Activated T-cell treated with anti-CD3 and anti-CD28 coated beads, Interleukin-2, amount 50 U/mL, for 72 hours (primary cell): Measurements from ENCODE around the gene RUFY1. TPM values are rescaled to one million over a fixed set of nuclear protein-coding genes. Genes with fewer than 3 reads are reported as not detected.

Experiments
- ATAC-seq, 2 donors: fragments of 150-1000 bp; cut with Tn5 transposase; replicated peaks in 1 of 2; 2 replicates each; pipeline ENCODE4 v1.10.0; 2021; ENCODE audit warnings: moderate library complexity in 2 of 2, mild to moderate bottlenecking in 1 of 2
- DNase-seq, 2 donors: peaks; one replicate each; pipeline ENCODE4 v3.0.0; 2021 to 2022; ENCODE audit warnings: mixed read lengths in 1 of 2
- H3K27ac Mint-ChIP-seq: one replicate; pipeline ENCODE4 v1.8.0; 2022; ENCODE audit warnings: mild to moderate bottlenecking, moderate library complexity, mixed read lengths
- H3K27me3 Mint-ChIP-seq: one replicate; pipeline ENCODE4 v1.8.0; 2022; ENCODE audit warnings: low read depth, mixed read lengths
- H3K36me3 Mint-ChIP-seq, 2 donors: one replicate each; pipeline ENCODE4 v1.8.0; 2022; ENCODE audit warnings: mixed read lengths in 2 of 2, mild to moderate bottlenecking in 1 of 2; ENCODE audit not compliant: insufficient read depth in 2 of 2
- H3K4me1 Mint-ChIP-seq: one replicate; pipeline ENCODE4 v1.8.0; 2022; ENCODE audit warnings: low read depth, mixed read lengths
- H3K4me3 Mint-ChIP-seq, 2 donors: one replicate each; pipeline ENCODE4 v1.8.0; 2022; ENCODE audit warnings: mild to moderate bottlenecking in 2 of 2, mixed read lengths in 2 of 2, moderate library complexity in 2 of 2
- H3K9me3 Mint-ChIP-seq, 2 donors: one replicate each; pipeline ENCODE4 v1.8.0; 2022; ENCODE audit warnings: mixed read lengths in 2 of 2
- total RNA-seq, 2 donors: library from RNA; stranded (reverse); gene quantifications; one replicate each; pipeline ENCODE4 v1.2.3, GENCODE V29; 2022

Gene RUFY1
- total RNA-seq, 2 donors from 2014 or later: 32.0 to 37.9 TPM

DNA sequence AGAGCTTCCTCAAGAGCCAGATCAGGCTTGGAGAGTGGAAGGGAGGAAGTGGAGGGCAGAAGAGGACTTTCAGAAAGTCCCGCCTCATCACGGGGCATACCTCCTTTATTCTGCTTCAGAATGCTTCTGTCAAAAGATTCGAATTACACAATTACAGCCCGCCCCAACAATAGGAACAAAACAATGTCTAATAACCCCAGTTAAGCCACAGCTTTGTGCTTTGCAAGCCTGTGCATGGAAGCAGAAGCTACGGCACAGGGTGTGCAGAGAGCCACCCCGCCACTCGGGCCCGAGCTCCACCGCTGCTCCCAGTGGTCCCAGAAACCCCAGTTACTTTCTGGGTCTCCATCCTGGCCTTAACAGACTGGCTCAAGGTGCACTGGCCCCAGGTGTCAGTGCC, 49.6 kb downstream of the RUFY1 start:
- Mint-ChIP-seq H3K4me3 (no peak overlapping the region), H3K27me3 (no peaks in the 10 kb centered on the region), H3K27ac (no peak overlapping the region), H3K36me3 (peaks cover 4 to 6% of the 10 kb centered on the region in 2 donors), H3K9me3 (no peaks in the 10 kb centered on the region), H3K4me1 (no peaks in the 10 kb centered on the region)
- no peak for DNase-seq
- no peak for ATAC-seq

DNA sequence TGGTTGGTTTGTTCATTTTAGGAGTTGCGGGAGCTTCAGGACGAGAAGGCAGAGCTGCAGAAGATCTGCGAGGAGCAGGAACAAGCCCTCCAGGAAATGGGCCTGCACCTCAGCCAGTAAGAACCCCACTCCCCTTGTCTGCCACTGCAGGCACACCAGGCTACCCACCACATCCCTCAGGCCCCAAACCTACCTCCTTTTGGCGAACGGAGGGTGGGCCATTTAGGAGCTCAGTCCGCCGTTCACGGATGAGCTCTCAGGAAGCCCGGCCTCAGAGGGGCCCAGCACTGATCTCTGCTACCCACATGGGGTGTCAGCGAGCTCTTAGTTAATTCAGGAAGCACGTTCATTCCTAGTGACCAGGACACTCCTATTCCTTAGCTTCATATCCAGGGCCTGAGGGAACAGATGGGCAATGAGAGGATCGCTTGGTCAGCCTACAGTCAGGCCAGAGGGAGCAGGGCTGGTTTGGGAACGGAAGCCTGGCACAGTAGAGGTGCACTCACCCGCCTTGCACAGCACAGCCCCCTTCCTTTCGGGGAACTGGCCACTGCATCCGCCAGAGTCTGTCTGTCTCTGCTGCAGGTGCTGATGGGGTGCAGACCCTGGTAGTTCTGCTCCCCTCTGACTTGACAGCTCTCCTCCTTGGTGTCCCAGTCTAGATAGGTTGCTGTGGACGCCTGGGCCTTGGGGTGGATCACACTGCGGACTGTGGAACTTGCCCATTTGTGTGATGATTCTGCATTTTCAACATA, 51.7 kb downstream of the RUFY1 start:
- no peak overlapping the region for H3K27ac Mint-ChIP-seq

DNA sequence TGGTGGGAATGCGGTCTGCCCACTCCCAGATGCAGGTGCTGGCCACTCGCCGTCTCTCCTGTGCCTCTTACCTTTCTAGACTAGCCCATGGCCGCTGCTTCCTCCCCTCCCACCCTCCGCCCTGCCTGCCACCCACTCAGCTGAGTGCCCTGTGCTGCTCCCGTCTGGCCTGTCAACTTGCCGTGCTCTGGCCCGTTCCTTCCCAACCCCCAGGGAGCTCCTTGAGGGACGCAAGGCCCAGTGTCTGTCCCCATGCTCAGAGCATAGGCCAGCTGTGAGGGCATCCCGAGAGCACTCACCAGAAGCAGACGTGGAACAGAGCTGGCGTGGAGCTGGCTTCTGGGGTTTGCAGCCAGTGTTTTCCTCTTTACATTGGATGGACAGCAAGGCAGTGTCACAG, 53.0 kb downstream of the RUFY1 start:
- no peak for DNase-seq
- peaks cover 3% of the 10 kb centered on the region for H3K4me1 Mint-ChIP-seq
- no peak overlapping the region for H3K27ac Mint-ChIP-seq
- ATAC-seq: no peak
- H3K9me3 Mint-ChIP-seq: no peaks in the 10 kb centered on the region
- no peaks in the 10 kb centered on the region for H3K27me3 Mint-ChIP-seq
- H3K36me3 Mint-ChIP-seq: peaks cover 4 to 8% of the 10 kb centered on the region in 2 donors
- no peak overlapping the region for H3K4me3 Mint-ChIP-seq

More for the DNA sequence above, 51.7 kb downstream of the RUFY1 start:
- peaks cover 4 to 8% of the 10 kb centered on the region in 2 donors for H3K36me3 Mint-ChIP-seq
- no peak overlapping the region for H3K4me3 Mint-ChIP-seq
- no peaks in the 10 kb centered on the region for H3K4me1 Mint-ChIP-seq
- no peaks in the 10 kb centered on the region for H3K9me3 Mint-ChIP-seq
- DNase-seq (no peak), ATAC-seq (no peak)
- H3K27me3 Mint-ChIP-seq: no peaks in the 10 kb centered on the region

DNA sequence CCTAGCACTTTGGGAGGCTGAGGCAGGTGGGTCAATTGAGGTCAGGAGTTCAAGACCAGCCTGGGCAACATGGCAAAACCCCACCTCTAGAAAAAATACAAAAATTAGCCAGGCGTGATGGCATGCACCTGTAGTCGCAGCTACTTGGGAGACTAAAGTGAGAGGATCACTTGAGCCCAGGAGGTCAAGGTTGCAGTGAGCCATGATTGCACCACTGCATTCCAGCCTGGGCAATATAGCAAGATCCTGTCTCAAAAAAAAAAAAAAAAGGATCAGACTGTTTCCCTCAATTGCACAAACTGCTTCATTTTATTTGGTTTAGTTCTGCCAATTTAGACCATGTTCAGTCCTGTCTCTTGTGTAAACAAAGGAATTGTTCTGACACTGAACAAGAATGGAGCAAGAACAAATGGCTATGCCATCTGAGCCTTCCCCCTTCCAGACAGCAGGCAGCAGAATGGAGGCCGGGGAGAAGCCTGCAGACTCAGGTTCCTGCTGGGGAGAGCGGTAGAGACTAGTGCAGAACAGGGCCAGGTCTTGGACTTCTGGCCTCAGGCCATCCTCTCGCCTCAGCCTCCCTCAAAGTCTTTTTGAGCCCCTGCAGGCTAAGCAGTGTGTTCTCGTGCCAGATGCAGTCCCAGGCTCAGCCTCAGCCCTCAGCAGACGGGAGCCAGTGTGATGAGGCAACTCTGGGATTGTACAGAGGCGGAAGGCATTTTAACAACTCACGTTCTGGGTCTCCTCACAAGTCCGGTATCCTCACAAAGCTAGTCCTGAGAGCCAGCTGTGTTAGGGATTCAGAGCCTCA, 54.9 kb downstream of the RUFY1 start:
- Mint-ChIP-seq H3K27ac (no peak overlapping the region), H3K9me3 (no peaks in the 10 kb centered on the region), H3K4me3 (no peak overlapping the region), H3K4me1 (peaks cover 22% of the 10 kb centered on the region), H3K36me3 (peaks cover 5 to 14% of the 10 kb centered on the region in 2 donors), H3K27me3 (no peaks in the 10 kb centered on the region)
- ATAC-seq (no peak), DNase-seq (no peak)

DNA sequence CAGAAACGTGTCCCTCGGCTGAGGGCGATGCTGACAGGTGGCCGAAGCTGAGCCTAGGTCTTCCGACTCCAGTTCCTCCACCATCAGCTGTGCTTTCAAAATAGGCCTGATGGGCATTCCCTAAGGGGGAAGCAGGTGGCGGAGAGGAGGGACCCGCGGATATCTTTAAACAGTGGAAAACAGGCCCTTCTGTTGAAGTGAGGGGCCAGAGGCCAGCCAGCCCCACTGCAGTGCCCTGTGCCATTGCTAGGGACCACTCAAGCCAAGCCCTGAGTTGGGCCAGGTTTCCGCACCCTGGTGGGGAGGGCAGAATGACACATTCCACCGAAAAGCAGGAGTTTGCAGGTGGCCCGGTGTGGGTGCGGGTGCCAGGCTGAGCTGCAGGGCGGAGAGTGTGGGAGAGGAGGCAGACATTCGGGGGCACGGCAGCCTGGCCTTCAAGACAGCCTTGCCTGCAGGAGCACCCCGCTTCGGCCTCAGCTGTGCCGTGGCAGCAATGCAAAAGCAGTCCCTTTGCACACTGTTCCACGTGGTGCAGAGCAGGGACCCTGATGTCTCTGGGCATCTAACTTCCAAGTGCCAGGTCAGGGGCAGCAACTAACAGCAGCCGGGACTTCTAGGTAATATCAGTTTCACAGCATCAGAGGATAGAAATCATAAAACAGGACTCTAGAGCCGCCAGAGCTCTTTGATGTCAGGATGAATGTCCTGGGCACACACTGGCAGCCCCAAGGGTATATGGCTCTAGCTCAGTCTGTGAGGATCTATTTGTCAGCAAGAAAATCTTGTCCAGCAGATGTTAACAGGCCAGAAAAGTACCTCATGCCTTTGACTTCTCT, 55.9 kb downstream of the RUFY1 start:
- Mint-ChIP-seq H3K9me3 (no peaks in the 10 kb centered on the region), H3K4me1 (peaks cover 28% of the 10 kb centered on the region), H3K27me3 (no peaks in the 10 kb centered on the region), H3K4me3 (no peak overlapping the region), H3K27ac (peak overlapping the region; percentile 55), H3K36me3 (peaks cover 5 to 12% of the 10 kb centered on the region in 2 donors)
- ATAC-seq (no peak), DNase-seq (no peak)

DNA sequence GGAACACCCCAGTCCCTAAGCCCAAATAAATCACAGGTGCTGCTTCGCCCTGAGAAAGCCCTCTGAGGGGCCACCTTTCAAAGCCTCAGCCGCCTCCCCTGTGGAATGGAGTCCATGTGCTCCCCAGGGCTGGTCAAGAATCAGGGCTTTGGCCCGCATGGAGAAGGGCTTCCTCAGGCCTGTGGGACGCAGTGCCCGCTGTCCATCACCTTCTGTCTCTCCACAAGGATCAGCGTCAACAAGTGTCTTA, 56.5 kb downstream of the RUFY1 start:
- ATAC-seq: no peak
- H3K36me3 Mint-ChIP-seq: peaks cover 7 to 15% of the 10 kb centered on the region in 2 donors
- H3K9me3 Mint-ChIP-seq: no peaks in the 10 kb centered on the region
- no peak overlapping the region for H3K4me3 Mint-ChIP-seq
- peaks cover 32% of the 10 kb centered on the region for H3K4me1 Mint-ChIP-seq
- H3K27ac Mint-ChIP-seq: peak overlapping the region; percentile 13
- no peak for DNase-seq
- H3K27me3 Mint-ChIP-seq: no peaks in the 10 kb centered on the region

DNA sequence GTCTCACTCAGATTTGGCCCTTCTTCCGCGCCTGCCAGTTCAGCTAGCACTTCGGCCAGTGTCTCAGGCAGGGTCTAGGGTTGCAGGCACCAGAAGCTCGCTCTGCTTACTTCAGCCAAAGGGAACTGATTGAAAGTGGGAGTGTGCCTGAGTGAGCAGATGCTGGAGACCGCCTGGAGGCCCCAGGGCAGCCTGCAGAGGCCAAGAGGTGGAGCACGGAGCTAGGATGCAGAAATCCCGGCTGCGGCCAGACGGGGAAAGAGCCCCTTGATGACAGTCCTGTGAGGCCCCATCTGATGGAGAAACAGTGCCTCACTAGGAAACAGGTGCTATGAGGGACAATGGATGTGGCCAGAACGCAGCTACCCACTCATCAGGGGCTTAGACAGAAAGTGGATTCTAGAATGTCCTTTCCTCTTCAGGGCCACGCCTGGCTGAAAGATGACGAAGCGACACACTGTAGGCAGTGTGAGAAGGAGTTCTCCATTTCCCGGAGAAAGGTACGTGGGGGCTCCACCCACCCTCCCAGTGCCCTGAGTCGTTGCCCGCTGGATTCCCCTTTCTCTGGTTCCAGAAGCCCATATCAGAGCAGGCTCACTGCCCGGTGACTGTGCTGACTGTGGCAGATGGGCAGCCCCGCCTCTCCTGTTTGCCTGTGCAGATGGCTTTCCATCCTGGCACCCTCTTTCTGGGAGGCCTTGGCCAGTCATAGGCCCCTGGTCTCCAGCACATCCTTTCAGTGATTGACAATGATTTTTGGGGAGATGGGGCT, 57.0 kb downstream of the RUFY1 start:
- DNase-seq: no peak
- Mint-ChIP-seq H3K9me3 (no peaks in the 10 kb centered on the region), H3K27ac (peak overlapping the region; percentile 80), H3K4me1 (peaks cover 36% of the 10 kb centered on the region), H3K27me3 (no peaks in the 10 kb centered on the region), H3K36me3 (peaks cover 9 to 17% of the 10 kb centered on the region in 2 donors), H3K4me3 (no peak overlapping the region)
- peak; percentile 0 to 3 for ATAC-seq

DNA sequence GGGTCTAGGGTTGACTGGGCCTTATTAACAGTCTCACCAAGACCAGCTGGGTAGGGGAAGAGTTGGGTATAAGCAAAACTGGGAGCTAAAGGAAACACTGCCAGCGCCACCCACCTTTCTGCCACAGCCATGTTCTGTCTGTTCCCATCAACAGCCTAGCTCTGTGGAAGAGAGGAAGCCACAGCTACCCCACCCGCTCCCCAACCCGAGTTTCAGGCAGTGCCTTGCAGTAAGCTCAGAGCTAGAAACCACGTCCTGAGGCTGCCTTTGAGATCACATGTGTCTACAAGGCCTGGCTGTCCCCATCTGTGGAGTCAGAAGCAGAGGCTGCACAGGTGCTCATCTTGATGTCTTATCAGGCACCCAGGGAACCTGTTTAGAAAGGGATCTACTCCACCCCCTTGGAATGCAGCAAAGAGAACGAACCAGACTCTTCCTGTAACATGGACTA, 57.8 kb downstream of the RUFY1 start:
- DNase-seq: peak; percentile 40 to 49
- no peaks in the 10 kb centered on the region for H3K27me3 Mint-ChIP-seq
- peaks cover 44% of the 10 kb centered on the region for H3K4me1 Mint-ChIP-seq
- peak; percentile 15 to 37 for ATAC-seq
- H3K9me3 Mint-ChIP-seq: no peaks in the 10 kb centered on the region
- peak overlapping the region; percentile 84 for H3K27ac Mint-ChIP-seq
- H3K4me3 Mint-ChIP-seq: no peak overlapping the region
- H3K36me3 Mint-ChIP-seq: peaks cover 9 to 23% of the 10 kb centered on the region in 2 donors

DNA sequence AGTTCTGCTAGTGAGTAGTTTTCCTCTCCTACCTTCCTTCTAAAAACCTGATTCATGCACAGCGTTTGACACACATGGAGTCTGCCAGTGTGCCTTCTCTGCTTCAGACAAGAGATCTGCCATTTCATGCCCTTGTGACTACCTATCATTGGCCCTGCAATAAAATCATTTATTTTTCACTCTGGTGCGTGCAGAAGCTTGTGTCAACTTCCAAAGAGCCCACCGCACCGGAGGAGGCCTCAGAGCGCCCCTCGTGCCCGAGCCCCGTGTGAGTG, 59.4 kb downstream of the RUFY1 start:
- peaks cover 58% of the 10 kb centered on the region for H3K4me1 Mint-ChIP-seq
- H3K27me3 Mint-ChIP-seq: no peaks in the 10 kb centered on the region
- no peak for ATAC-seq
- H3K27ac Mint-ChIP-seq: peak overlapping the region; percentile 84
- peak overlapping the region in 1 of 2 donors; percentile 5 for H3K4me3 Mint-ChIP-seq
- peaks cover 9 to 39% of the 10 kb centered on the region in 2 donors for H3K36me3 Mint-ChIP-seq
- DNase-seq: no peak
- H3K9me3 Mint-ChIP-seq: no peaks in the 10 kb centered on the region

DNA sequence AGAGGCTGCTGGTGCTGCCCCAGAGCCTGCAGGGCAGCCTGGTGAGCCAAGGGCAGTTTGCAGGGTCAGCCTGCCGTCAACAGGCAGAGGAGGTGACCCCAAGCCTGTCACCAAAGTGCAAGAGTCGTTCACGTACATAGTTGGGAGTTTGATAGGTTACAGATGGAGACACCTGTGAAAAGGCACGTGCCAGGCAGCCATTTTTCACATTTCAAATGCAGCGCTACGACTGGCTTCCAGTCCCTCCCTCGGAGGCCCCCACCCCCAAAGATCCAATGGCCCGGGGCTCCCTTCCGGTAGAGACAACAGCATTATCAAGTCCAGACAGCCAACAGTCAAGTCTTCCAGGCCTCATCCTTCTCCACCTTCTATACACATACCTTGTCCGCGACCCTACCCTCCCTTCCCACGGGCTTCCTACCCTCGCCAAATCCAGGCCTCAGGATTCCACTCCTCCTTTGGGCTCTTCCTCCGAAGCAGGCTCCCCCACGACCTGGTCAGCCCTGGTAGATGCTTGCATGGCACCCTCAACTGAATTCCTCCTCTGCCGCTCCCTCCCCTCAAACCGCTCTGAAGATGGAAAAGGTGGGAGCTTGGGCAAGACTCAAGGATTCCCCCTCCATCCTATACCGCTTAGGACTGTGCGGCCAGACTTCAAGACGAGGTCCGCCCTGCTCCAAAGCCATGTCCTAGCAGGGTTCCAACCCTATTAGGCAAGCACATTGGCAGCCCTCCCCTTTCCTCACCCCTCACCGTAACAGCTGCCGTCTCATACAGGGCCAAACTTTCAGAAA, 60.0 kb downstream of the RUFY1 start:
- Mint-ChIP-seq H3K27ac (peak overlapping the region; percentile 84), H3K4me3 (no peak overlapping the region), H3K4me1 (peaks cover 61% of the 10 kb centered on the region), H3K9me3 (no peaks in the 10 kb centered on the region), H3K36me3 (peaks cover 10 to 43% of the 10 kb centered on the region in 2 donors), H3K27me3 (no peaks in the 10 kb centered on the region)
- ATAC-seq (peak in 1 of 2 donors; percentile 17), DNase-seq (no peak)

DNA sequence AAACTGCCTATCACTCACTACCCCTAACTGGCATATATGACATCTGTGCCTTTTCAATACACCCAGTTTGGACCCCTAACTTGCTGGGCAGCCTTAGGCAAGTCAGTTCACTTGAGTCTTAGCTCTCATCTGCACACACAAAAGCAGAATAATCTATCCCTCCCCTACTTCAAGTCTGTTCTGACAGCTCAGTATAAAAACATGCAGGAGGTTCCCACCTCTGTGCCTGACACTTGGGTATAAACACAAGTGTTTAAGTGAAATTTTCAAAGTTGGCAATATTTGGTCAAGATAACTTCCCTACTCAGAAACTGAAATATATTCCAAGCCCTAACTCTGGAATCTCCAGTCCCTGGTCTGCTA, 60.5 kb downstream of the RUFY1 start:
- H3K4me3 Mint-ChIP-seq: no peak overlapping the region
- no peaks in the 10 kb centered on the region for H3K27me3 Mint-ChIP-seq
- H3K36me3 Mint-ChIP-seq: peaks cover 10 to 46% of the 10 kb centered on the region in 2 donors
- DNase-seq: no peak
- H3K4me1 Mint-ChIP-seq: peaks cover 66% of the 10 kb centered on the region
- H3K9me3 Mint-ChIP-seq: no peaks in the 10 kb centered on the region
- ATAC-seq: peak in 1 of 2 donors; percentile 3
- H3K27ac Mint-ChIP-seq: peak overlapping the region; percentile 30
